Kasumi-1 (cell line): Measurements from ENCODE around the gene KATNA1.
"Not testable (repeated sequence)": the region's sequence is repeated elsewhere in the genome, so short reads cannot be mapped to it uniquely, and the experiment has no call there.

Experiments
- DNase-seq, 2 experiments: peaks; one replicate each; lab custom pipeline; 2025; lab: John Stamatoyannopoulos, UW

KATNA1 gene

GRCh38 chr6:149648148-149649145, at the start of gene KATNA1:
TSS of gene KATNA1 (minus strand) at chr6:149648714. CDS start at chr6:149638547, 10,167 bp downstream.
- peak; percentile 79 to 90 for DNase-seq

- DNase-seq, result no peak
Observed at GRCh38 chr6:149698175-149698574, 49.7 kb upstream of the KATNA1 start.

- DNase-seq, result no peak
Observed at GRCh38 chr6:149696901-149697300, 48.4 kb upstream of the KATNA1 start.

GRCh38 chr6:149694921-149695320, 46.4 kb upstream of the KATNA1 start:
- no peak for DNase-seq

GRCh38 chr6:149691201-149691600, 42.7 kb upstream of the KATNA1 start:
- DNase-seq, result no peak

GRCh38 chr6:149686230-149686629, 37.7 kb upstream of the KATNA1 start:
- no peak for DNase-seq

- DNase-seq, result no peak
Observed at GRCh38 chr6:149683256-149683859, 34.8 kb upstream of the KATNA1 start.

GRCh38 chr6:149681845-149682244, 33.3 kb upstream of the KATNA1 start:
- not testable (repeated sequence) for DNase-seq

- no peak for DNase-seq
Observed at GRCh38 chr6:149681209-149681608, 32.7 kb upstream of the KATNA1 start.

GRCh38 chr6:149680503-149680902, 32.0 kb upstream of the KATNA1 start:
- DNase-seq, result no peak

GRCh38 chr6:149672265-149672664, 23.8 kb upstream of the KATNA1 start:
- not testable (repeated sequence) for DNase-seq

GRCh38 chr6:149660028-149660427, 11.5 kb upstream of the KATNA1 start:
- no peak for DNase-seq

GRCh38 chr6:149657441-149657840, 8.9 kb upstream of the KATNA1 start:
- DNase-seq, result no peak

- DNase-seq, result no peak
Observed at GRCh38 chr6:149651056-149651455, 2.5 kb upstream of the KATNA1 start.

- no peak for DNase-seq
Observed at GRCh38 chr6:149646599-149646998, 1.9 kb downstream of the KATNA1 start.

GRCh38 chr6:149642829-149643580, 5.5 kb downstream of the KATNA1 start:
- DNase-seq, result no peak

- DNase-seq, result no peak
Observed at GRCh38 chr6:149636124-149636523, 12.4 kb downstream of the KATNA1 start.

GRCh38 chr6:149634315-149634714, 14.2 kb downstream of the KATNA1 start:
- no peak for DNase-seq

- no peak for DNase-seq
Observed at GRCh38 chr6:149628875-149629510, 19.5 kb downstream of the KATNA1 start.

- no peak for DNase-seq
Observed at GRCh38 chr6:149627672-149628071, 20.8 kb downstream of the KATNA1 start.

- DNase-seq, result no peak
Observed at GRCh38 chr6:149615805-149616204, 32.7 kb downstream of the KATNA1 start.

GRCh38 chr6:149614337-149614736, 34.2 kb downstream of the KATNA1 start:
- DNase-seq, result no peak
